ENCODE measurements around the gene PRKCE.

The PRKCE gene

DNA sequence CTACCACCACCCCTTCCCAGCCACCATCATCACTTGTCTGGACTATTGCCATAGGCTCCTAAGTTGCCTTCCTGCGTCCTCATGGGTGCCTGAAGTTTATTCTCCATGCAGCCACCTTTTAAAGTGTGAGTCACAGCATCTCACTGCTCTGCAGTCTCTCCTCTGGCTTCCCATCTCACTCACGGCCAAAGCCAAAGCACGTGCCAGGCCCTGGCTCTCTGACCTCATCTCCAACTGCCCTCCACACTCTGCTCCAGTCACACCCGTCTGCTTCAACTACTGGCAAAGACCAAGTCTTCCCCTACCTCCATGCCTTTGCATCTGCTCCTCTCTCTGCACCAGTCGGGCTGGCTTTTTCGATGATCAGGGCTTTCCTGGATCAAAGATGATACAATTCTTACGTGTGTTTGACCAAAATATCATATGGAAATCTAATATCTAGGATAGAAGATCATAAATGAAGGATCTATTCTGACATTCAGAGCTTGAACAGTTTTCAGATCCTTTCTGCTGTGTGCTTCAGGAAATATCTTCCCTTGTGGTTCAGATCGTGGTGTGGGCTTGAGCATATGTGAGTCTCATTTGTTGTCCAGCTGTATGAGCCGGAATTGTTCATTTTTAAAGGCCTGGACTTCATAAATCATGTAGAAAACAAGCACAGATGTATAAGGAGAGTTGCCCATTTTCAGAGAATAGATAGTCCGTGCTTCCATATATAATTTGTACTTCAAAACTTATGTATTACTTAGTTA, 175.6 kb downstream of the PRKCE start:
- DNase-seq (ENCODE audit: insufficient read length, low spot score), result no peak
- no peak for FAIRE-seq

DNA sequence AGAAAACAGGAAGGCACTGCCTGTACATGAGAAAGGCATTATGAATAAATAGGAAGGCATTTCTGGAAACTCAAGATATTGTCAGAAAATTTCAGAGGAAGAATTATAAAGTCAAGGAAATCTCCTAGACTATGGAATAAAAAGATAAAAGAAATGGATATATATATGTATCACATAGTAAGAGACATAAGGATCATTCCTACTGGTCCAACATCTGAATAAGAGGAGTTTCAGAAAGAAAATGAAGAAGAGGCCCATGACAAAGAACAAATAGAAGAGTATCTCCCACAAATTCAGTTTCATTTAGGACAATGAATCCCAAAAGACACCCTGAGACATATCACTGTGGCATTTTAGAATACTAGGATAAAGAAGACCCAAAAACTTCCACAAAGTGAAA, 178.8 kb downstream of the PRKCE start:
- FAIRE-seq, result no peak

GRCh38 chr2:45833301-45833967, 182.0 kb downstream of the PRKCE start:
- DNase-seq (ENCODE audit: insufficient read length, low spot score) (no peak), FAIRE-seq (no peak)

More for the DNA sequence above, 178.8 kb downstream of the PRKCE start:
- no peak for DNase-seq (ENCODE audit: insufficient read length, low spot score)

- FAIRE-seq (no peak), DNase-seq (ENCODE audit: insufficient read length, low spot score) (no peak)
These were observed 182.5 kb downstream of the PRKCE start for GRCh38 chr2:45833968-45834344.

GRCh38 chr2:45834372-45834771, 182.9 kb downstream of the PRKCE start:
- DNase-seq (ENCODE audit: insufficient read length, low spot score), result no peak
- no peak for FAIRE-seq

GRCh38 chr2:45834858-45835257, 183.4 kb downstream of the PRKCE start:
- FAIRE-seq, result no peak

DNA sequence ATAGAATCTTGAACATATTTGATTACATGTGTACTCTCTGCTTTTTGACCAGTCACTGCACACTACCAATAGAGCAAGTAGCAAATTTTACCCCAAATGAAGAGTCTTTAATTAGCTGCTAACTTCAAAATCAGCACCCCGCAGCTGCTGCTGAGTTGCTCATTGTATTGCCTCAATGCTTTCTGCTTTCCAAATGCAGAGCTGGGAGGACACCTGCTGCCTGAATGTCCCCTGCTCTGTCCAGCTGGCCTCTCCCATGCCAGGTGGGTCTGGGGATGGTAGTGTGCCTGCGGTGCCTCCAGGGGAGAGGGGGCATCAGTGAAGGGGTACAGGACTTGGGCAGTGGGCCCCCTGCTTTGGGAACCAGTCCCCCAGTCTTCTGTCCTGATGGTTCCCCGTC, 184.8 kb downstream of the PRKCE start:
- no peak for FAIRE-seq
- DNase-seq (ENCODE audit: insufficient read length, low spot score), result no peak

More at GRCh38 chr2:45834858-45835257, 183.4 kb downstream of the PRKCE start:
- DNase-seq (ENCODE audit: insufficient read length, low spot score), result no peak

- FAIRE-seq (no peak), DNase-seq (ENCODE audit: insufficient read length, low spot score) (no peak)
These were observed 185.3 kb downstream of the PRKCE start for GRCh38 chr2:45836740-45837139.

DNA sequence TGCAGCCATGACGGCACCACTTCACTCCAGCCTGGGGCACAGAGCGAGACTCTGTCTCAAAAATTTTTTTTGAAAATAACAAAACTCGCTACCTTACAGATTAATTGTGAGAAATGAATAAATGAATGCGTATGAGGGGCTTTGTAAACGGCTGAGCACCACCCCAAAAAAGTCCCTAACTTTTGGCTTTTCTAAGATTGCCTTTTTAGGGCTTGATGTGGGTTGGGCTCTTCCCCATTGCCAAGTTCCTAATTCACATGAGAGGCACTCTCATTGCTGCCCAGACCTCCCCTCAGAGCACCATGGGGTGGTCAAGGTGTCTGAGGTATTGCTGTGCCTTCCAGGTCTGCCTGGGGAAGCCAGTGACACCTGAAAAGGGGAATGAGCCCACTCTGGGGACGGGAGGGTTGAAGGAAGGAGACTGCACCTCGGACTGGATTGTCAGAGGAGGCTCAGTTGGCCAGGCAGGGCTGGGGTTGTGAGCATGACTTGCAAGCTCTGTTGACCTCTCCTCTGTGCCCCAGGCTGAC, 186.4 kb downstream of the PRKCE start:
- FAIRE-seq (no peak), DNase-seq (ENCODE audit: insufficient read length, low spot score) (no peak)

DNA sequence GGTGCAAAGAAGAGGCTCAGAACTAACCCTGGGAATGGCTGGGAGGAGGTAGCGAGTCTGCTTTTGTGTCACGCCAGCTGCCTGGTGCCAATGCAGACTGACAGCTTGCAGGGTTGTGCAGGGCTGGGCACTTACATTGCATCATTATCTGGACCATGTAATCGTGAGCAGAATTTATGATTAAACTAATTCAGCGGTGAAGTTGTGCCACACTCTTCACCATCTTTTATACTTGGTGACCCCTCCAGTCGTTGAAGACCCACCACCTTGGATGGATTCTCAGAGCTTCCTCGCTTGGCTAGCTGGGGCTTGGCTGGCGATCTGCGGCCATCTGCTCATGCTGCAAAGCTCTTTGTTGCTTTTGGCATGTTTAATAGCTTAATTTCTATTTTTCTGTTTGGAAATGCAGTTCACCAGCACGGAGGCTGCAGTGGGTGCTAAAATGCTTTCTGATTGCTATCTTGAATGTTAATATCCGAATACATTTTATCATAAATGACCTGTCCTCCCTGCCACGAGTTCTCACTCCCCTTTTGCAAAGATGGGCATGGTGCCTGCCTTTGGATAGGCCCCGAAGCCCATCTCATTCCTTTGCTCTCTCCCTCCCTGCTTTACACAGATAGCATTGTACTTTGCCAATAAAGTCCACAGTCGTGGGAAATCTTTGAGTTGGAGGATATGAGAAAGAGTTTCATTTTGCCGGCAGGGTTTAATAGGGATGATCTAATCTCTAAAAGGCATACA, 188.2 kb downstream of the PRKCE start:
- FAIRE-seq (no peak), DNase-seq (ENCODE audit: insufficient read length, low spot score) (no peak)

DNA sequence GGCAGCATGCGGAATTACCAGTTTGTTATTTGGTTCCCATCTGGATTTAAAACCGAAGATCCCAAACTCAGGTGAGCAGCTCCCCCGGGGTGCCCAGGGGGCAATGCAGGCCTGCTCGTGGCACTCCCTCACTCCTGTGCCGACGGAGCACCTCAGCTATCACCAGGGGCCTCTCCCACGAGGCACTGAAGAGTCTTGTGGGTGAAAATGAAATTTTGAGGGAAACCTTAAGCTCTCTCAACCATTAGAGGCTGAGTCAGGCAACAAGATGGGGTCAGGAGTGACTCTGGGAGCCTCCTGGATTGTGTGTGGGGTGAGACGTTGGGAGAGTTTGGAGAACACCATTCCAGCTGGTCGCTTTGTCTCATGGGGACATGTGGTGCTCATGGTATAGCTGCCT, 189.0 kb downstream of the PRKCE start:
- FAIRE-seq, result no peak
- DNase-seq (ENCODE audit: insufficient read length, low spot score), result no peak

- FAIRE-seq (no peak), DNase-seq (ENCODE audit: insufficient read length, low spot score) (no peak)
These were observed 190.4 kb downstream of the PRKCE start for GRCh38 chr2:45841752-45842407.

DNA sequence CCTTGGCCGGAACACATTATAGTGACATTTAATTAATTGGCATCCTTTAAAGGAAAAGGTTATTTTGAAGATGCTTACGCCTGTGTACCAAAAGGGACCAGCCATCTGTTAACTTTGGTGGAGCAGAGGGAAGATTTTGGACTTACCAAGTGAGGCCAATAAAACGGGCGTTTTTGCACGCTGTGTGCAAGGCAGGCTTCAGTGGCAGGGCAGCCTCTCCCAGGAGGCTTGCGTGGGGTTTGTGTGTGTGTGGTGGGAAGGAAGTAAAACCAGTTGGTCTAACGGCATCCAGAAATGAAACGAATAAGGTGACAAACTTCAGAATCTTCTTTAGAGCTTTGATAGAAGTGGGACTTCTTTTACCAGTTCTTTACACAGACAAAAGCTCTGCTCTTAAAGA, 191.7 kb downstream of the PRKCE start:
- FAIRE-seq (no peak), DNase-seq (ENCODE audit: insufficient read length, low spot score) (no peak)

DNA sequence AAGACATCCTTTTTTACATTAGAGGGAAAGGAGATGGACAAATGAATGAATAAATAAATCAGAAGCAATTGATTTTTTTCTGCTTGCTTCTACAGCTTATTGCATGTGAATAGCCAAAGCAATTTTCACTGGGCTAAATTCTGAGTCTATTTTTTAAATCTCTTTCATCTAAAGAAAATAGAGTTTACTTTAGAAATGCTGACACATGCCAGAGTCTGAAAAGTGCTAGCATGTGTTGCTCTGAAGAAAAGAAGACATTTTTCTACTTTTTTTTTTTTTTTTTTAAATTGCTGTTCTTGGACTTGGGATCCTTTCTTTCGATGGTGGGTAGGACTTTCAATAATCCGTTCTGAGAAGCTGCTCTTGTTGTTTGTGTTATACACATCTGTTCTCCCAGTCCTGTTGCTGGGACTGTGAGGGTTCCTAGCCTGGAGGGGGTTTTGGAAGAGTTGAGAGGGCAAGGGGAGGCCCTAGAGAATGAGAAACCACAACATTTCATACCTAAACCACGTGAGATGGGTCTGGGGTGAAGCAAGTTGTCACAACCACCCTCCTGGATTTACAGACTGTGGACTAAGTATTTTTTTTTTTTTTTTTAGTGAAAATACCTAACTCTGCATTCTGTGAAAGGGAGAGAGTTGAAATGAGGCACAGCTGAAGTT, 193.5 kb downstream of the PRKCE start:
- DNase-seq (ENCODE audit: insufficient read length, low spot score) (no peak), FAIRE-seq (no peak)

- no peak for FAIRE-seq
- DNase-seq (ENCODE audit: insufficient read length, low spot score), result no peak
These were observed 194.1 kb downstream of the PRKCE start for GRCh38 chr2:45845566-45845965.

GRCh38 chr2:45849491-45850283, 198.2 kb downstream of the PRKCE start:
- DNase-seq (ENCODE audit: insufficient read length, low spot score), result peak; percentile 36
- no peak for FAIRE-seq

- FAIRE-seq (no peak), DNase-seq (ENCODE audit: insufficient read length, low spot score) (no peak)
These were observed 199.1 kb downstream of the PRKCE start for GRCh38 chr2:45850558-45850957.

DNA sequence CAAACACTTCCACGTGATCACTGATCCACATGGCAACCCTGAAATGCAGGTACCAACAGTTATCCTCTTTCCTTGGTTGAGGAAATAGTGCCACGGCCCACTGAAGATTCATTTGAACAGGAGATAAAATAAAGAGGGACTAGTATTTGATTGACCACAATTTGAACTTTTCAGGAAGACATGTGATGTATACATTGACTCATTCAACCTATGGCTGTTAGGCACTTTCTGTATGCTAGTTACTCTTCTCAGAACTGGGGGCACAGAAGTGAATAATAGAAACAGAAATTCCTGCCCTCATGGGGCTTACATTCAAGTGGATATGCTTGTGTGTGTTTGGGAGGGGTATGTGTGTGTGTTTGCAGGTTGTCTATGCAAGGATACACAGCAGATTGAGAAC, 199.6 kb downstream of the PRKCE start:
- FAIRE-seq, result no peak

GRCh38 chr2:45851576-45852304, 200.3 kb downstream of the PRKCE start:
- FAIRE-seq, result no peak
- DNase-seq (ENCODE audit: insufficient read length, low spot score), result peak; percentile 66

More for the DNA sequence above, 199.6 kb downstream of the PRKCE start:
- no peak for DNase-seq (ENCODE audit: insufficient read length, low spot score)
